HCT116 (cell line): ENCODE results near the gene TCEA2. TPM values are rescaled to one million over a fixed set of nuclear protein-coding genes. Genes with fewer than 3 reads are reported as not detected.

Experiments used
- ATAC-seq: fragments of 200-7000 bp; cut with Tn5 transposase; 2 replicates; pipeline ENCODE4 v1.9.1; 2020; ENCODE audit warnings: mild to moderate bottlenecking, moderate library complexity
- BruUV-seq: library from RNA; stranded (reverse); fragments of 400-500 nt; replicated peaks from 2 replicates; lab custom pipeline; 2021; lab: Mats Ljungman, UMichigan
- CTCF ChIA-PET: fragments of 300-600 bp; sonication (Branson Sonifier 250); formaldehyde crosslinking; loops from one replicate; lab custom pipeline; 2021; ENCODE audit warnings: antibody characterized with exemption; lab: Charles Lee
- POLR2A ChIA-PET: fragments of 300-600, 350-600 bp; sonication (Branson Sonifier 250); formaldehyde crosslinking; loops from one replicate; lab custom pipeline; 2021; ENCODE audit warnings: antibody characterized with exemption; lab: Charles Lee
- RAD21 ChIA-PET, 2 experiments: fragments of 300-600 bp; sonication (Branson Sonifier 250); formaldehyde crosslinking; loops; one replicate each; lab custom pipeline; 2023; ENCODE audit warnings: low total read pairs in 2 of 2; ENCODE audit not compliant: uncharacterized antibody in 2 of 2, unreplicated experiment in 2 of 2, low non-redundant PET in 1 of 2; lab: Charles Lee
- DNase-seq: peaks from one replicate; pipeline ENCODE4 v3.0.0-alpha.2; 2010; ENCODE audit warnings: low read depth, low spot score
- H2AFZ ChIP-seq: fragments of 200-600 bp; shearing (Covaris generic), sonication (generic); 2 replicates; pipeline ENCODE4 v1.6.1; 2017; ENCODE audit warnings: low read depth, mixed run types, mixed read lengths, antibody characterized with exemption, low read length; ENCODE audit not compliant: poor library complexity, severe bottlenecking
- H3K27ac ChIP-seq: 2 replicates; pipeline ENCODE4 v1.5.1; 2012; ENCODE audit warnings: low read depth, low read length
- H3K27me3 ChIP-seq: fragments of 200-600 bp; sonication (generic); 2 replicates; pipeline ENCODE4 v1.6.1; 2016; ENCODE audit warnings: mixed run types, low read length, mixed read lengths; ENCODE audit not compliant: insufficient read depth
- H3K36me3 ChIP-seq, 2 experiments: fragments of 200-500 bp in 1 of 2; fragments of 200-600 bp in 1 of 2; sonication (Bioruptor generic) in 1 of 2; sonication (generic) in 1 of 2; 2 replicates each; pipeline versions ENCODE4 v1.5.1 to v1.6.1; 2014 to 2016; ENCODE audit warnings: low read length in 2 of 2, inconsistent platforms in 1 of 2, mixed read lengths in 1 of 2, mixed run types in 1 of 2; ENCODE audit not compliant: insufficient read depth in 2 of 2, control insufficient read depth in 1 of 2
- H3K4me1 ChIP-seq, 2 experiments: fragments of 200-600 bp in 1 of 2; sonication (generic) in 1 of 2; 2 replicates each; pipeline versions ENCODE4 v1.5.1 to v1.6.1; 2012 to 2017; ENCODE audit warnings: low read length in 2 of 2, inconsistent platforms in 1 of 2, mild to moderate bottlenecking in 1 of 2, mixed read lengths in 1 of 2, mixed run types in 1 of 2, moderate library complexity in 1 of 2; ENCODE audit not compliant: insufficient read depth in 2 of 2, control insufficient read depth in 1 of 2
- H3K4me2 ChIP-seq: fragments of 200-600 bp; sonication (generic); 2 replicates; pipeline ENCODE4 v1.6.1; 2017; ENCODE audit warnings: mixed run types, low read length, mixed read lengths
- H3K4me3 ChIP-seq, 2 experiments: fragments of 200-600 bp in 1 of 2; sonication (generic) in 1 of 2; replicated peaks in 1 of 2; 2 replicates each; pipeline ENCODE4 v1.5.1; 2011 to 2016; ENCODE audit warnings: low read length in 2 of 2, control low read depth in 1 of 2, low read depth in 1 of 2, mild to moderate bottlenecking in 1 of 2, mixed read lengths in 1 of 2, mixed run types in 1 of 2
- H3K79me2 ChIP-seq: fragments of 200-600 bp; sonication (generic); 2 replicates; pipeline ENCODE4 v1.6.1; 2017; ENCODE audit warnings: mild to moderate bottlenecking, mixed run types, low read length, moderate library complexity, mixed read lengths; ENCODE audit not compliant: insufficient read depth
- H3K9ac ChIP-seq: fragments of 200-600 bp; sonication (generic); 2 replicates; pipeline ENCODE4 v1.6.1; 2016; ENCODE audit warnings: low read length, mixed read lengths
- H3K9me2 ChIP-seq: fragments of 200-600 bp; sonication (generic), shearing (Covaris generic); 2 replicates; pipeline ENCODE4 v1.6.1; 2017; ENCODE audit warnings: mixed run types, mild to moderate bottlenecking, moderate library complexity; ENCODE audit not compliant: insufficient read depth
- H3K9me3 ChIP-seq, 2 experiments: fragments of 200-500 bp in 1 of 2; fragments of 200-600 bp in 1 of 2; sonication (Bioruptor generic) in 1 of 2; sonication (generic) in 1 of 2; 2 replicates each; pipeline ENCODE4 v1.6.1; 2014 to 2017; ENCODE audit warnings: low read length in 2 of 2, mixed read lengths in 2 of 2, inconsistent platforms in 1 of 2, low read depth in 1 of 2, mild to moderate bottlenecking in 1 of 2, mixed run types in 1 of 2, moderate library complexity in 1 of 2; ENCODE audit not compliant: control insufficient read depth in 1 of 2, insufficient read depth in 1 of 2
- H4K20me1 ChIP-seq: fragments of 200-600 bp; sonication (generic), shearing (Covaris generic); 2 replicates; pipeline ENCODE4 v1.6.1; 2017; ENCODE audit warnings: mixed run types, mild to moderate bottlenecking, moderate library complexity; ENCODE audit not compliant: insufficient read depth
- ATF3 ChIP-seq: IDR thresholded peaks from 2 replicates; pipeline ENCODE4 v1.6.1; 2012
- CEBPB ChIP-seq: IDR thresholded peaks from 2 replicates; pipeline ENCODE4 v1.6.1; 2012; ENCODE audit warnings: low read depth
- CTCF ChIP-seq, 3 experiments: fragments of 200-600 bp in 1 of 3; sonication (generic) in 1 of 3; IDR thresholded peaks in 2 of 3; conservative IDR thresholded peaks in 1 of 3; 2 replicates each; pipeline ENCODE4 v1.5.1; 2012 to 2017; ENCODE audit warnings: low read depth in 2 of 3, low read length in 2 of 3, antibody characterized with exemption in 1 of 3, borderline replicate concordance in 1 of 3, control low read depth in 1 of 3, mild to moderate bottlenecking in 1 of 3, mixed read lengths in 1 of 3, mixed run types in 1 of 3, moderate library complexity in 1 of 3; ENCODE audit not compliant: insufficient read depth in 1 of 3
- EZH2 ChIP-seq: fragments of 200-600 bp; sonication (generic); IDR thresholded peaks from 2 replicates; pipeline ENCODE4 v1.6.1; 2017; ENCODE audit warnings: antibody characterized with exemption, mixed run types
- EZH2phosphoT487 ChIP-seq: fragments of 200-600 bp; IDR thresholded peaks from 2 replicates; pipeline ENCODE4 v1.6.1; 2018; ENCODE audit warnings: antibody characterized with exemption, borderline replicate concordance
- JUND ChIP-seq: IDR thresholded peaks from 2 replicates; pipeline ENCODE4 v1.6.1; 2012
- POLR2A ChIP-seq: IDR thresholded peaks from 2 replicates; pipeline ENCODE4 v1.7.0; 2011; ENCODE audit warnings: borderline replicate concordance; ENCODE audit not compliant: insufficient read depth, insufficient read length; ENCODE audit errors: extremely low read depth
- POLR2AphosphoS5 ChIP-seq: IDR thresholded peaks from 2 replicates; pipeline ENCODE4 v1.6.1; 2011; ENCODE audit warnings: mild to moderate bottlenecking, low read depth, low read length, moderate library complexity
- RAD21 ChIP-seq: IDR thresholded peaks from 2 replicates; pipeline ENCODE4 v1.6.1; 2012; ENCODE audit warnings: low read depth, mild to moderate bottlenecking
- REST ChIP-seq: IDR thresholded peaks from 2 replicates; pipeline ENCODE4 v1.6.1; 2012; ENCODE audit warnings: low read depth
- SIN3A ChIP-seq: IDR thresholded peaks from 2 replicates; pipeline ENCODE4 v1.6.1; 2012; ENCODE audit warnings: low read depth
- SP1 ChIP-seq: IDR thresholded peaks from 2 replicates; pipeline ENCODE4 v1.6.1; 2012; ENCODE audit warnings: low read depth
- SRF ChIP-seq: IDR thresholded peaks from 2 replicates; pipeline ENCODE4 v1.6.1; 2012; ENCODE audit warnings: low read depth
- TCF7L2 ChIP-seq: IDR thresholded peaks from 2 replicates; pipeline ENCODE4 v1.7.0; 2011; ENCODE audit warnings: borderline replicate concordance, inconsistent platforms; ENCODE audit not compliant: insufficient read depth, insufficient read length; ENCODE audit errors: extremely low read depth
- YY1 ChIP-seq: IDR thresholded peaks from 2 replicates; pipeline ENCODE4 v1.6.1; 2011; ENCODE audit warnings: low read length, low read depth, moderate library complexity, mild to moderate bottlenecking; ENCODE audit not compliant: insufficient replicate concordance; ENCODE audit errors: extremely low read depth
- ZBTB33 ChIP-seq: IDR thresholded peaks from 2 replicates; pipeline ENCODE4 v1.6.1; 2011; ENCODE audit warnings: mild to moderate bottlenecking, low read length, moderate library complexity; ENCODE audit not compliant: insufficient replicate concordance; ENCODE audit errors: extremely low read depth
- ZFX ChIP-seq: fragments of 450-650 bp; IDR thresholded peaks from 2 replicates; pipeline ENCODE4 v1.6.1; 2017
- ZNF274 ChIP-seq: fragments of 200-500 bp; sonication (Bioruptor generic); IDR thresholded peaks from 2 replicates; pipeline ENCODE4 v1.6.1; 2014; ENCODE audit warnings: mild to moderate bottlenecking, low read depth, low read length, inconsistent platforms
- intact Hi-C: fragments of 100-400 bp; cut with micrococcal nuclease; formaldehyde crosslinking; loops from 2 replicates; pipeline ENCODE4 v1.10.0; 2022
- total RNA-seq: library from RNA; stranded (reverse); gene quantifications from one replicate; pipeline ENCODE4 v1.2.1, GENCODE V29; 2021; ENCODE audit not compliant: unreplicated experiment

TCEA2 gene
- total RNA-seq, 1 experiment from 2014 or later = 29.7 TPM

GRCh38 chr20:64038565-64039292 lies 24.3 kb upstream of the TCEA2 start:
- Histone ChIP-seq H3K27ac (peak overlapping the region; percentile 92), H2AFZ (peak overlapping the region; percentile 61), H3K36me3 (no peaks in the 10 kb centered on the region; a peak in 1 of 4 replicates), H3K27me3 (no peaks in the 10 kb centered on the region), H3K9me2 (no peaks in the 10 kb centered on the region), H3K4me2 (peak overlapping the region; percentile 96), H3K9ac (peak overlapping the region; percentile 63), H3K4me1 (peaks cover 3 to 21% of the 10 kb centered on the region in 2 experiments), H4K20me1 (no peaks in the 10 kb centered on the region), H3K4me3 (peak overlapping the region; percentile 43 to 65), H3K79me2 (no peaks in the 10 kb centered on the region), H3K9me3 (no peaks in the 10 kb centered on the region)
- DNase-seq (peak; percentile 48), ATAC-seq (peak; percentile 86)
- ChIA-PET POLR2A (interaction anchor here (0.6 to 1.6 kb wide), 6 partner anchors 8 to 174 kb away, joined by 3 to 6 read pairs (median 3); partner anchors contain the start of genes PRPF6, TCEA2 and TPD52L2), RAD21 (interaction anchor here (0.5 to 1.1 kb wide), 6 partner anchors 16 to 501 kb away, joined by 3 to 6 read pairs (median 4); partner anchors contain the start of gene TCEA2 (in 1 of the 2)), CTCF (interaction anchor here (0.5 to 5.1 kb wide), 16 partner anchors 9 to 568 kb away, joined by 3 to 35 read pairs (median 4); partner anchors contain the start of genes PRPF6 and TCEA2)
- no TSS peak for BruUV-seq
- intact Hi-C loops = loop anchor here (1.0 kb wide), 1 partner anchor 82 kb away; no protein-coding TSS in a partner anchor
- peak; percentile 35; the same call in 1 of the 2 replicates for TF ChIP-seq POLR2AphosphoS5
- no peak for TF ChIP-seq JUND
- no peak for TF ChIP-seq REST
- no peak for TF ChIP-seq CEBPB
- TF ChIP-seq SRF = no peak
- TF ChIP-seq POLR2A = no peak
- TF ChIP-seq RAD21 = peak; percentile 83
- TF ChIP-seq ZNF274 = no peak
- TF ChIP-seq ZFX = peak; percentile 89; the same call in 1 of the 2 replicates
- TF ChIP-seq EZH2phosphoT487 = no peak
- peak; percentile 60 to 72 (median 65) for TF ChIP-seq CTCF (IDR thresholded peaks at IDR 0.05 in 2 of 3, conservative IDR thresholded peaks at IDR 0.05 in 1 of 3; ENCODE audit: borderline replicate concordance in 1 of 3, insufficient read depth in 1 of 3, low read depth in 2 of 3, low read length in 2 of 3)
- TF ChIP-seq EZH2 = no peak
- TF ChIP-seq ATF3 = no peak
- TF ChIP-seq YY1 = no peak
- no peak for TF ChIP-seq SIN3A
- no peak for TF ChIP-seq SP1
- TF ChIP-seq TCF7L2 = no peak
- TF ChIP-seq ZBTB33 = no peak
